ENCODE data around the gene SLC22A7.

DNA sequence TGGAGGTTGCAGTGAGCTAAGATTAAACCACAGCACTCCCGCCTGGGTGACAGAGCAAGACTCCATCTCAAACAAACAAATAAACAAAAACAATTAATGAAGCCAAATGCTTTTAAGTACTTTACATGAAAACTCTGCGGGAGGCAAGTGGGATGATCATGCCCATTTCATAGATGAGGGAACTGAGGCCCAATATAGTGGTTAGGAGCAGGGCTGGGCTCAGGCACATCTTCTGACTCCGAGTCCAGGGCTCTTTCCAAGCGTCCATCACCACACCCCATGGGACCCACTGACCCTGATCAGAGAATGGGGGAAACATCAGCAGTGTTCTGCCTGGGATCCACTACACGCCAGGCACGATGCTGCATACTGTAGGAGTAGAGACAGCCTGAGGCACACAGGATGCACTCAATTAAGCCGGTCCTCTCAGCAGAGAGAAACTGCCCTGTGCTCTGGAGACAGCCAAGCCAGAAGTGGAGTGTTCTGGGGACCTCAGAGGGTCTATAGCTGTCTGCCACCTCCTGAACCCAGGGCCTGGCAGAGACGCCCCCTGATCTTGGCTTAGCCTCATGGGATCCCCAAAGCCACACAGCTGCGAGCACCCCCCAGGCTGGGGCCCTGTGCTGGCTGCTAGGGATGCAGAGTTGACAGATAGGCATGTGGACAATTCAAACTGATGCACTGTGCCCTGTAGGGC, 41.2 kb upstream of the SLC22A7 start:
- TF ChIP-seq, protein P1, sequence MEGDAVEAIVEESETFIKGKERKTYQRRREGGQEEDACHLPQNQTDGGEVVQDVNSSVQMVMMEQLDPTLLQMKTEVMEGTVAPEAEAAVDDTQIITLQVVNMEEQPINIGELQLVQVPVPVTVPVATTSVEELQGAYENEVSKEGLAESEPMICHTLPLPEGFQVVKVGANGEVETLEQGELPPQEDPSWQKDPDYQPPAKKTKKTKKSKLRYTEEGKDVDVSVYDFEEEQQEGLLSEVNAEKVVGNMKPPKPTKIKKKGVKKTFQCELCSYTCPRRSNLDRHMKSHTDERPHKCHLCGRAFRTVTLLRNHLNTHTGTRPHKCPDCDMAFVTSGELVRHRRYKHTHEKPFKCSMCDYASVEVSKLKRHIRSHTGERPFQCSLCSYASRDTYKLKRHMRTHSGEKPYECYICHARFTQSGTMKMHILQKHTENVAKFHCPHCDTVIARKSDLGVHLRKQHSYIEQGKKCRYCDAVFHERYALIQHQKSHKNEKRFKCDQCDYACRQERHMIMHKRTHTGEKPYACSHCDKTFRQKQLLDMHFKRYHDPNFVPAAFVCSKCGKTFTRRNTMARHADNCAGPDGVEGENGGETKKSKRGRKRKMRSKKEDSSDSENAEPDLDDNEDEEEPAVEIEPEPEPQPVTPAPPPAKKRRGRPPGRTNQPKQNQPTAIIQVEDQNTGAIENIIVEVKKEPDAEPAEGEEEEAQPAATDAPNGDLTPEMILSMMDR (IDR thresholded peaks at IDR 0.05; ENCODE audit: low read depth, low read length, poor library complexity, severe bottlenecking), result no peak
- TF ChIP-seq EZH2phosphoT487 (IDR thresholded peaks at IDR 0.05; ENCODE audit: borderline replicate concordance, low read length), result no peak

All from DOHH2 (cell line).